ENCODE results near the gene CTSA.
"Not testable (repeated sequence)": the region's sequence is repeated elsewhere in the genome, so short reads cannot be mapped to it uniquely, and the experiment has no call there.

CTSA gene

DNA sequence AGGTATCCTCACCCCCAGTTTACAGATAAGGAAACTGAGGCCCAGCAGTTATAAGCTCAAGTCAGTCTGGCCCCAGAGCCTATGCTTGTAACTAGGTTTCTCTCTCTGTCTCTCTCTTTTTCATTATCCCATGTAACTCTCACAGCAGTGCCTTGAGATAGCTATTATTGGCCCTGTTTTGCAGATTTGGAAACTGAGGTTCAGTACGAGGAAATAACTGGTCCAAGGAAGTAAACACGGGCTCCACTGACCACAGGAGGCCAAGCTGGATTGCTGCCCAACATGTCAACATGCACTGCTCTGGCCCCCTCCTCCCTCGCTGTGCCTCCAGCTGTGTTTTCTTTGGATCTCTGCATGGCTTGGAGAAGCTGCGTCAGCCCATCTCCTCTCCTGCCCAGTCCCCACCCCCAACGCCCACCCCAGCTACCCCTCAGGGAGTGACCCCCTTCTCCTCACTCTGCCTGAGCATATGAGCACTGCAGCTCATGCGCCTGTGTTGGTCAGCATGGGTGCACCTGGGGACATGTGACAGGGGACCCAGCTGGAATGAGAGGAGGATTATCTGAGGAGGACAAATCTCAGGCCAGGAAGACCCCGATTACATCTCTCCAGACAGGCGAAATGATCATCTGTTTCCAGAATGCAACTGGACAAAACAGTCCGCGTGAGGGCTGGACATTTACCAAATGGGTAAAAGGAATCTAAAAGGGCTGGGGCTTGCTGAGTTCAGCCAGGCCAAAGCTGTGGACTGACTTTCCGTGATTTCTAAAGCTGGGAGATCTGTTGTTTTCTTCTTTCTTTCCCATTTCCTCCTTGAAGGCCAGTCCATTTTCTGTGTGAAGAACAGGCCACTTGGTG, 28.6 kb downstream of the CTSA start:
- DNase-seq = peak in 1 of 3 experiments; percentile 39

DNA sequence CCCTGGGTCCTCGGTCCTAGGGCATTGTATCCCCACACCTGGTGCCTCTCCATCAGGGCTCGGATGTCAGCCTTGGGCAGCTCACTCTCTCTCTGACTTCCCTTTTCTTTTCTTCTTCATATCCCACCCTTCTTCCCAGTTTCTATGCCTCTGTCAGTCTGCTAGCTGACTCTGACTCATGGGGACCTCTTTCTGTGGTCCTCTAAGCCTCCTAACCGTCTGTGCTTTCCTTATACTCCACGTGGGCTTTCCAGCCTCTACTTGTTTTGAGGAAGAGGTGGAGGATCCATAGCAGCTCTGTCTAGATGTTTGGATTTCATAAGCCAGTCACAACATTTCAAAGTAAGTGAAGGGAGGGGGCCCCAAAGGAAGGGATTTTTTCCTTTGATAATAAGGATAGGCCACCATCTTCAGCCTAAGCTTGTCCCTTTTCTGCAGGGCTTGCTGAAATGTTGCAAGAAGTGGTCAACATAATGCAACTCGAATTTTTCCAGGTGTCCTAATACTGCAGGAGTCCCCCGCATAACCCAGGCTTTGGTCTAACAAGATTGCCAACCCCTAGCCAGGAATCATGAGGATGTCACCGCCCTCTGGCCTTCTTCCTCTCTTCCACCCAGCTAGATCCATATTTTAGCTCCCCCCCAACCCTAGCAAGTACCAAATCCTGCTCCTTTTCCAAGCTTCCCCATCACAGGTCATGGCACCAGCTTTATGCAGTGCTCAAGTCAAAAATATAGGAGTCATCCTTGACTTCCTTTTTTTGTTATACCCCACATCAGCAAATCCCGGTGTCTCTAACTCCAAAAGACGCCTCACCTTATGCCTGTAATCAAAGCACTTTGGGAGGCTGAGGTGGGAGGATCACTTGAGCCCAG, 29.6 kb downstream of the CTSA start:
- DNase-seq = no peak

GRCh38 chr20:45921337-45922189, 30.4 kb downstream of the CTSA start:
- DNase-seq = no peak

DNA sequence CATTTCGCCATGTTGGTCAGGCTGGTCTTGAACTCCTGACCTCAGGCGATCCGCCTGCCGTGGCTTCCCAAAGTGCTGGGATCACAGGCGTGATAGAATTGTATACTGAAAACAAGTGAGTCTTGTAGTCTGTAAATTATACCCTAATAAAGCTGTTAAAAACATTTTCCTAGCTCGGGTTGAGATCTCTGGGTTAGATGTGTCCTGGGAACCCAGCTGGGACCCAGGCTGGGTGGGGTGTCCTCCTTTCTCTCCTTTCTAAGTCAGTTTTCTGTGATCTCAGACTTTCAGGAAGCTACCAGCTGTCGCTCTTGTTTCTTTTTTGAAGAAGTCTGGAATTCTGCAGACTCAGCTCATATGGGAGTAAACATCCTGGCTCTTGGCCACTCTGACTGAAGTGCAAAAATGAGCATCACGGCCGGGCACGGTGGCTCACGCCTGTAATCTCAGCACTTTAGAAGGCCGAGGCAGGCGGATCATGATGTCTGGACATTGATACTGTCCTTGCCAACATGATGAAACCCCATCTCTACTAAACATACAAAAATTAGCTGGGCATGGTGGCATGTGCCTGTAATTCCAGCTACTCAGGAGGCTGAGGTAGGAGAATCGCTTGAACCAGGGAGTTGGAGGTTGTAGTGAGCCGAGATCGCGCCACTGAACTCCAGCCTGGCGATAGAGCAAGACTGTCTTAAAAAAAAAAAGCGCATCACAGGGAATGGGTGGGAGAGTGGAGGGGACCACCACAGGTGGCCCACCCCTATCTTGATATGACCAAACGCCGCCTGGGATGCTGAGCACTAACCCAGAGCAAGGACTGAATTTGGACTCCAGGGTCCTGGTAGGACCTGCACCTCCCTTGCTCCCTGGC, 33.5 kb downstream of the CTSA start:
- DNase-seq = no peak

DNA sequence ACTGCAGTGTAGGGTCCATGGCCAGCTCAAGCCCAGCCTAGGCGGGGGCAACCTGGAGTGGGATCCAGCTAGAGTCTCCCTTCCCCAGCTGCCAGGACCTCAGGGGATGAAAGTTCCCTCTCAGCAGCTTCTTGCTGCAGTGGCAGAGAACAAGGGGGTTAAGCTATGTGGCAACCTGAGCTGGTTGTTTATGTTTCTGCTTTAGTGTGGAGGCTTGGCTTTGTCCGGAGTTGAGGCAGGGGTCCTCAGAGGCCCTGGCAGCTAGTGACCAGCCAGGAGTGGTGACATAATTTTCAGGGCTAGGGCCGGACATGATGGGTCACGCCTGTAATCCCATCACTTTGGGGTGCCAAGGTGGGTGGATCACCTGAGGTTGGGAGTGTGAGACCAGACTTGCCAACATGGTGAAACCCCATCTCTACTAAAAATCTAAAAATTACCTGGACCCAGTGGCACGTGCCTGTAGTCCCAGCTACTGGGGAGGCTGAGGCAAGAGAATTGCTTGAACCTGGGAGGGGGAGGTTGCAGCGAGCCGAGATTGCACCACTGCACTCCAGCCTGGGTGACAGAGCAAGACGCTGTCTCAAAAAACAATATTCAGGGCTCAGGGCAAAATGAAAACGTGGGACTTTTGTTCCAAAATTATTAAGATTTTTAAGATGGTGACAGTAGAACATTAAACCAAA, 34.8 kb downstream of the CTSA start:
- DNase-seq = no peak

- no peak for DNase-seq
Measured at GRCh38 chr20:45926731-45927070, 35.6 kb downstream of the CTSA start.

DNA sequence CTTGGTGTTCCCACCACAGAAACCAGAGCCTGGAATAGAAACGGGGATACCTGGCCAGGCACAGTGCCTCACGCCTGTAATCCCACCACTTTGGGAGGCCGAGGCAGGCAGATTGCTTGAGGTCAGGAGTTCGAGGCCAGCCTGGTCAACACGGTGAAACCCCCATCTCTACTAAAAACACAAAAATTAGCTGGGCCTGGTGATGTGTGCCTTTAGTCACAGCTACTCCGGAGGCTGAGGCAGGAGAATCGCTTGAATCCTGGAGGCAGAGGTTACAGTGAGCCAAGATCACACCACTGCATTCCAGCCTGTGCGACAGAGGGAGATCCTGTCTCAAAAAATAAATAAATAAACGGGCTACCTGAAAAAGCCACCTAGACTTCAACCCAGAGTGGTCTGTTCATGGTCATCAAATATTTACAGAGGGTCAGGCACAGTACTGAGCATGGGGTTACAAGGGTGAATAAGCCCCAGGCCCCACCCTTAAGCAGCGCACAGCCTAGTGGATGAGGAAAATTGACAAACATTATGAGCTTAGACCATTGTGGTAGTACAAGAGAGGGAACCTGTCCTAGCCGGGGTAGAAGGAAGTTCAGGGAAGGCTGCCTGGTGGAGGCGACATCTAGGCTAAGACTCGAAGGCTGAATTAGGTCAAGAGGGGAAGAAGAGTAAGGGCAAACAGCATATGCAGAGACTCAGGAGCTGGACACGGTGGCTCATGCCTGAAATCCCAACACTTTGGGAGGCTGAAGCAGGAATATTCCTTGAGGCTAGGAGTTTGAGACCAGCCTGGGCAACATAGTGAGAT, 36.1 kb downstream of the CTSA start:
- no peak for DNase-seq

DNA sequence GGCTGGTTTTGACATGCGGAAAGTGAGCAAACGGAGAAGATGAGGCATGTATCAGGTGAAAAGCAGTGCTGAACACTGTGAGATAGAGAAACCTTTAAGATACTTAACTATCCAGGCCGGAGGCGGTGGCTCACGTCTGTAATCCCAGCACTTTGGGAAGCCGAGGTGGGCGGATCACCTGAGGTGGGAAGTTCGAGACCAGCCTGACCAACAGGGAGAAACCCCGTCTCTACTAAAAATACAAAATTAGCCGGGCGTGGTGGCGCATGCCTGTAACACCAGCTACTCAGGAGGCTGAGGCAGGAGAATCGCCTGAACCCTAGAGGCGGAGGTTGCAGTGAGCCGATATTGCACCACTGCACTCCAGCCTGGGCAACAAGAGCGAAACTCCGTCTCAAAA, 40.5 kb downstream of the CTSA start:
- not testable (repeated sequence) for DNase-seq

- peak; percentile 85 to 98 (median 89) for DNase-seq
Measured at GRCh38 chr20:45933266-45934045, 42.3 kb downstream of the CTSA start.

GRCh38 chr20:45934046-45934585, 43.0 kb downstream of the CTSA start:
- DNase-seq = peak in 2 of 3 experiments; percentile 60 to 91

- DNase-seq = peak; percentile 98 to 99 (median 99)
Measured at GRCh38 chr20:45934586-45935415, 43.7 kb downstream of the CTSA start, which contains the start of gene PCIF1. Gene PCIF1, plus strand, starts transcription at chr20:45934683. Its CDS starts 4,317 bp downstream, at chr20:45939000.

DNA sequence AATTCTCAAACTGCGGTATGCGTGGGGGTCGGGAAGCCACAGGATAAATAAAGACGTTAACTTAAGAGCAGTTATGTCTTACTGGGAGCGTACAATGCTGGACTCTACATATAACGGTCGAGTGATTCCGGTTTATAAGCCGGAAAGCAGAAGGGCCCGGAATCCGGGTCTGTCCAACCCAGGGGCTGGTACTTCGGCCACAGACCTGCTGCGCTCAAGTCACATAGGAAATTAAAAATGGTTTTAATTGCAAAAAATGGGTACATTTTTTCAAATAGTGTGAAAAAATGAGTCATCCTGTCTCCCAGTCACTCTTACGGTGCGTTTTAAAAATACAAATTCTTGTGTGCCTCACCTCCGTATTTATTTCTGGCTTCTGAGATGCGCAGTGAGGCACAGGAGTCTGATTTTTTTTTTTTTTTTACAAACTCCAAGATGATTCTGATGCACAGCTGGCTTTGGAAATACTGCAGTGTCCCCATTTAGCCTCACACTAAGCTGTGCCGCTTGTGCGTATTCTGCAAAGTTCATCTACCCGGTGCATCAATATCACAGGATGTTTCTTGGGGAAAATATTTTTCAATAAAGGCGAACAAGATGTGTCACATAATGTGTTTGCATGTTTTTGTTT, 44.4 kb downstream of the CTSA start:
- no peak for DNase-seq

DNA sequence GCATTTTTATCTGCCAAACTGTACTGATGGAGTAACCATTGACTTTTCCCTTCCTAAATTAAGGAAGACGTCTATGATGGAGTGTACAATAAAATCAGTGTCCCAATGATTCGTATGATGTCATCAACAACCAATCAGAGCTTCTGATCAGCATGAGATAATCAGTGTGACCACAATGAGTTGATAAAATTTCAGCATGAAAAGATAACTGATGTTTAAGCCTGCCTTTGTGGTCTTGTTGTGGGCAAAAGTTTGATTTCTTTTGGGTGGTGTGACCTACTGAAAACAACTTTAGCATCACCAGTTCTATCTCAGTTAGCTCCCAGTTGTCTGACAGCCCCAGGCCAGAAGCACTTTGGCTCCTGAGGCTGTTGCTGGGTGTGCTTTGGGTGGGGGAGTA, 46.6 kb downstream of the CTSA start:
- no peak for DNase-seq

GRCh38 chr20:45938727-45939438, 47.7 kb downstream of the CTSA start:
- DNase-seq = no peak

- no peak for DNase-seq
Measured at GRCh38 chr20:45940053-45940452, 48.9 kb downstream of the CTSA start.

DNA sequence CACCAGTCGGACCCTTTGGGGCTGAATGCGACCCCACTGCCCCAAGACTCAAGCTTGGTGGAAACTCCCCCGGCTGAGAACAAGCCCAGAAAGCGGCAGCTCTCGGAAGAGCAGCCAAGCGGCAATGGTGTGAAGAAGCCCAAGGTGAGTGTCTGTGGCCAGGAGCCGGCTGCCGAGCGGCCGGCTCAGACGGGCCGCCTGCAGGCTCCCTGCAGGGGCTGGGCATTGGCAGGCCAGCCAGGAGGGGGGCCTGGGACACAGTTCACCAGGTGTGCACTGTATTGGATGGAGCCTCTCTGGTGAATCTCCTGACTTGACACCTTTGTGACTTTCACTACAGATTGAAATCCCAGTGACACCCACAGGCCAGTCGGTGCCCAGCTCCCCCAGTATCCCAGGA, 49.3 kb downstream of the CTSA start:
- DNase-seq = no peak

- DNase-seq = no peak
Measured at GRCh38 chr20:45943613-45944012, 52.5 kb downstream of the CTSA start.
